GM19043 (cell line): ENCODE measurements around the gene KIAA0513.

Experiments used
- ATAC-seq: cut with Tn5 transposase; IDR thresholded peaks from one replicate; pipeline ENCODE4 v1.9.1; 2021; ENCODE audit warnings: low read depth; ENCODE audit not compliant: unreplicated experiment

KIAA0513 gene

GRCh38 chr16:85003725-85004586 is 23.6 kb upstream of the KIAA0513 start:
- ATAC-seq, result no peak

- ATAC-seq, result no peak
Observed at GRCh38 chr16:85004587-85005205, 22.9 kb upstream of the KIAA0513 start.

GRCh38 chr16:85005285-85006069 is 22.1 kb upstream of the KIAA0513 start:
- ATAC-seq, result no peak

- ATAC-seq, result no peak
Observed at GRCh38 chr16:85006639-85007038, 21.0 kb upstream of the KIAA0513 start.

- no peak for ATAC-seq
Observed at GRCh38 chr16:85007496-85008214, 19.9 kb upstream of the KIAA0513 start.

- no peak for ATAC-seq
Observed at GRCh38 chr16:85008271-85008670, 19.3 kb upstream of the KIAA0513 start.

- ATAC-seq, result no peak
Observed at GRCh38 chr16:85010446-85010930, 17.1 kb upstream of the KIAA0513 start.

GRCh38 chr16:85010931-85011845 is 16.4 kb upstream of the KIAA0513 start, which contains the start of gene ZDHHC7:
TSS of gene ZDHHC7 (minus strand) at chr16:85011535. CDS start at chr16:84990618, 20,917 bp downstream.
- ATAC-seq, result peak; percentile 94

- no peak for ATAC-seq
Observed at GRCh38 chr16:85011846-85012284, 15.7 kb upstream of the KIAA0513 start.

- ATAC-seq, result no peak
Observed at GRCh38 chr16:85014311-85014710, 13.3 kb upstream of the KIAA0513 start.

GRCh38 chr16:85015481-85016187 is 12.0 kb upstream of the KIAA0513 start:
- no peak for ATAC-seq

GRCh38 chr16:85017151-85017550 is 10.4 kb upstream of the KIAA0513 start:
- ATAC-seq, result peak; percentile 63

GRCh38 chr16:85017633-85018032 is 10.0 kb upstream of the KIAA0513 start:
- ATAC-seq, result no peak

- no peak for ATAC-seq
Observed at GRCh38 chr16:85018529-85019236, 8.9 kb upstream of the KIAA0513 start.

GRCh38 chr16:85019659-85020245 is 7.8 kb upstream of the KIAA0513 start:
- ATAC-seq, result no peak

GRCh38 chr16:85025781-85026653 is 1.6 kb upstream of the KIAA0513 start:
- ATAC-seq, result no peak

GRCh38 chr16:85026703-85027102 is 892 bp upstream of the KIAA0513 start:
- ATAC-seq, result no peak
